Stimulated activated naive CD4-positive, alpha-beta T cell treated with Interleukin-2 at 50 U/mL for 16 hours (primary cell): ENCODE data around the gene NOP14.

Experiments used
- DNase-seq: peaks from one replicate; lab custom pipeline; 2025; lab: John Stamatoyannopoulos, UW

The NOP14 gene

GRCh38 chr4:2914256-2915126 lies 48.7 kb downstream of the NOP14 start:
- no peak for DNase-seq

DNA sequence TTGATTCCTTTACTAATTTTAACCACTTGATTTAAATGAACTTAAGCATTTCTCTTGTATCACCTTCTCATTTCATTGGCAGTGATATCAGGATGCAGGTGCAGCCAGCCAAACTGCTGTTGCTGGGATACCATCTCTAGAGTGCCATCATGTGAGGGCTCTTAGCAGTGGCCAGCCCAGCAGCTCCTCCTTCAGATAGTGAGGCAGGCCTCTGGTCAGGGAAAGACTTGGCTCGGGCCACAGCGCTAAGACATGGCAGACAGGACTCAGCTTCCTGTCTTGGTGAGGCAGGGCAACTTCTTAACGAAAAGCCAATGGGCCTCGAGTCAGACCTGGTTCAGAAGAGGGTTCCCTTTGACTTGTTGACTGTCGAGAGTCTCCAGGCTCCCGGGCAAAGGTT lies 50.0 kb downstream of the NOP14 start:
- no peak for DNase-seq

DNA sequence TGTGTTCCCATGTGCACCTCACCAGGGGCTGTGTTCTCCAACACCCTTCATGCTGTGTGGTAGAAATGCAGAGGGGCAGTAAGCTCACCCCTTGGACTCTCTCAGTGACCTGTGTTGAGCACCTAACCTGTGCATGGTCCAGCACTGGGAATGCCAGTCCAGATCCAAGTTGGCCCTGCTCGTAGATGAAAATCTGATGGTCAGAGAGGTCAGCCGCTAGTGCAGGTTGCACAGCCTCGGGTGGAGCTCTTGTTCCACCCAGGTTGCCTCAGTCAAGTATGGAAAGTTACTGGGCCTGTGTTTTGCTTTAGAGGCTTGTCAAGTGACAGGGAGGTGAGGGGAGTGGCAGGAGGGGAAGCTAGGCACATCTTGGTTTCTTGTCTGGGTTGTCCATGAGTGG lies 51.3 kb downstream of the NOP14 start:
- DNase-seq: no peak

DNA sequence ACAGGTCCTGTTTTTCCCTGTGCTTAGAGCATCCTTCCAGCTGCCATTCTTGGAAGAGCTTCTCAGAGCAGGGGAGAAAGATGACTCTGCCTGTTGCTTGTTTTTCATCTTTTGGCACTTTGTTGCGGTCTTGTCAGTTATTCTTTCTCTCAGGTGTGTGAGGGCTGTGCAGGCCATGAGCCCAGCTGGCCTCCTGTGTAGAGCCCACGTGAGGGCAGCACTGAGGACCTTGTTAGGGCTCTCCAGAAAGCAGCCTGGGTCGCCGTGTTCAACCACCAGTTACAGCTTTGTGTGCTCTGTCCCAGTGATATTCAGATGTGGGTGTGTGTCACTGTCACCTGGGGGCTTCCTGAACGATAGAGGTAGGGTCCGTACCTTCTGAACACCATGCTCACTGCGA lies 52.8 kb downstream of the NOP14 start:
- DNase-seq: no peak

DNA sequence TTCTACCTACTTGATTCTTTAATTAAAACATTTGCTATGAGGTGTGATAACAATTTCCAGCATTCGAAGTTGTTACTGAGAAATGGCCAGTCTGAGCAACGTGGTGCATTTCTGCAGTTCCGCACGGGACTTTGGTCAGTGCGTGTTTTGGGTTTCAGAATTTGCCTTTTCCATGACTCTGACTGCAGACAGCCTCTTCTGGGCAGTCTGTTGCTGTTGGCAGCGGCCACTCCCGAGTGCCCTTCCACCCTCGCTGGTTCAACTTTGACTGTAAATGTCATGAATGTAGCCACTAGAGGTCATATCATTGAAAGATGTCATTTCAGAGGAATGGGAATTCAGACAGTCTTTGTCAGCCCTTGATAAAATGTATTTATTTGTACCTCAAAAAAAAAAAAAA lies 53.6 kb downstream of the NOP14 start:
- DNase-seq: no peak

DNA sequence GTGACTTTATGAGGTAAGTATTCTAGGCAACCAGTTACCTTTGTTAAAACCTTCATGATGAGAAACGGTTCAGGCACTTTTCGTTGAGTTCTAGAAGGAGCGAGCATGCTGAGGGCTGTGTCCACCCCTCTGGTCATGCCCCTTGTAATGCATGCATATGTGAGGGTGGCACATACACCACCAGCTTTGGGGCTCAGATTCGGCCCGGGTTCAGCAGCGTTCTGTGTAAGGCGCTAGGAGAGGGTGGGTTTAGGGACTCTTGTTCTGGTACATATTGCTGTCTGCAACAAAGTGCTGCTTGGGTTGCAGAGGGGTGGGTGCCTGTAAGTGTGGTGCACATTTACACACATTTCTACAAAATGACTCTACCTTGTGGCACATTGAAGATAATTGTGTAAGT lies 54.5 kb downstream of the NOP14 start:
- no peak for DNase-seq

DNA sequence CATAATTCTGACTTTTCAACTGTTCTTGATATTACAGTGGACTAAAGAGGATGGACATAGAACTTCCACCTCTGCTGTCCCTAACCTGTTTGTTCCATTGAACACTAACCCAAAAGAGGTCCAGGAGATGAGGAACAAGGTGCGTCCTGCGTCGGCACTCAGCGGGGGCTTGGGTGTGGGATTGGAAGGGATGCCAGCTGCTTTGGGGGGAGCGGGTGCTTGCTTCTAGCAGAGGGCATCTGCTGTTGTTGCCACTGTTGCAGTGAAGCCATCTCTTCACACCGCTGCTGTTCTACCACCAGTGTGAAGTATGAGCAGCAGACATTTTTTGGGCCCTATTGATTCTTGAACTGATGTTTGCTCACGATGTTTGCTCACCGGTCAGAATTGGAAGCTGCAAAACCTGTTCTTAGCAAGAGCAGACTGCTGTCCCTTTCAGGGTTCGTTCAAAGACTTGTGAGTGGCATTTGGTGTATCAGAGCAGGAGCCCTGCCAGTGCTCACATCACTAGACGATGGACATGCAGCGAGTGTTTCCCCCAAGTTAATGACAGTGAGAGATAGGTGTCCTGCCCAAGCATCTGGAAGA lies 55.4 kb downstream of the NOP14 start:
- no peak for DNase-seq

DNA sequence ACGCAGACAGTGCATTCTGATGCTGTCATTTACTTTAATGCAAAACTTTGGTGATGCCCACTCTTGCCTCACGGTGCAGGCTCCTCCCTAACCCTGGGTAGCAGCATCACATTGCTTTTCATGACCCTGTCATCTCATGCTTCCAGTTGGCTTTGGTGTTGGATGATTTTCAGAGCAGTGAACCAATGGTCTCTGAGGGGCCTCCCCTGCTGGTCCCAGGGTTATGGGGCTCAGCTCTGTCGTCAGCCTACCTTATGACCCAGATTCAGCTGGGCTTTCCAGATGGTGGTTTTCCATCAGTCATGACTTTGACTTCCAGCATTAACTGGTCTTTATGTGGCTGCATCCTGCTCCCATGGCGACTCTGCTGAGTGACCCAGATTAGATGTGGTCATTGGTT lies 56.0 kb downstream of the NOP14 start:
- no peak for DNase-seq

DNA sequence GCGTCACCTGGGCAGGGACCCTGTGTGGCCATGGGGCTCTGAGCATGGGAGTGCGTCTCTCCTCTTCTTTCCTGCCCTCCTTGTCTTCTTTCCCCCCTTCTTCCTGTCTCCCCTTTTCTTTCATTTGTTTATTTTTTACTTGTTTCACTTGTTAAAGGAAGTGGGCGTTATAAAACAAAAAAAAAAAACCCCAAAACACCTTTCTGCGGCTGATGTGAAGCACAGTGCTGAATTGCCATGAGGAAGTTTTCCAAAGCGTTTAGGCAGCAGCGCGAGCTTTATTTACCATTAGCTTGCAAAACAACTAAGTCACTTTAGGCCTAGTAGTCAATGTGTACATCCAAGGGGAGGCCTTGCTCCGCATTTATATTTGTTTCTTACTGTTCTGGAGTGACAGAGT lies 57.0 kb downstream of the NOP14 start:
- no peak for DNase-seq

- DNase-seq: no peak
Measured at GRCh38 chr4:2905544-2905943, 57.7 kb downstream of the NOP14 start.

DNA sequence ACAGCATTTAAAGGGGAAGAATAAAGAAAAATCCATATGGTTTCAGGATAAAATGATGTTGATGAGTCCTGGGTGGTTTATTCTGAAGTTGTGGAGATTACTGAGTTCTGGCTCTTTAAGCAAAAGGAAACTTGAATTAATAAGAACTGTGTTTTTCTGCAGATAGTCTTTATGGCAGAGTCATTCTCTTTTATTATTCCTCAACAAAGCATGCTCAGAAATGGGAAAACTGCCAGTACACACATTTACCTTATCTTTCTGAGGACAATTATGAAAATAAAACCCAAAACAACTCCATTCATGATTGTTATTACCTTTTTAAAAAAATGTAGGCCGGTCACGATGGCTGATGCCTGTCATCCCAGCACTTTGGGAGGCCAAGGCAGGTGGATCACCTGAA lies 61.1 kb downstream of the NOP14 start:
- DNase-seq: no peak

- DNase-seq: no peak
Measured at GRCh38 chr4:2901186-2901585, 62.0 kb downstream of the NOP14 start.

GRCh38 chr4:2900741-2901140 lies 62.5 kb downstream of the NOP14 start:
- no peak for DNase-seq

DNA sequence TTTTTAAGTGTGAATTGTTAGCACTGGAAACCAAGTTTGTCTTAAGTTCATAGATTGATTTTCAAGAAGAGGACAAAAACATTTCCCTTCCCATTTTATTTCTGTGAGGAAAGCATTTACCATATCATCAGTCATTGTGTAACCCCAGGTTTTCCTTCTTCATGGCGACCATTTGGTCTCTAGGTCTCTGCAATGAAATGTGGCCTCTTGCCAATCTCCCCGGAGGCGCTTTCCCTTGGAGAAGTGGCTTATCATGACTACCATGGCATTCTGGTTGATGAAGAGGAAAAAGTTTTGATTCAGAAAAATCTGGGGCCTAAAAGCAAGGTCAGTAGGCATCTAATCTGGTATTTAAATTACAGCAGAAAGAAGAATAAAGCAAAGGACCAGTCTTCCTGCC lies 65.2 kb downstream of the NOP14 start:
- DNase-seq: no peak

GRCh38 chr4:2893772-2894171 lies 69.4 kb downstream of the NOP14 start:
- no peak for DNase-seq

- no peak for DNase-seq
Measured at GRCh38 chr4:2891294-2891693, 71.9 kb downstream of the NOP14 start.

DNA sequence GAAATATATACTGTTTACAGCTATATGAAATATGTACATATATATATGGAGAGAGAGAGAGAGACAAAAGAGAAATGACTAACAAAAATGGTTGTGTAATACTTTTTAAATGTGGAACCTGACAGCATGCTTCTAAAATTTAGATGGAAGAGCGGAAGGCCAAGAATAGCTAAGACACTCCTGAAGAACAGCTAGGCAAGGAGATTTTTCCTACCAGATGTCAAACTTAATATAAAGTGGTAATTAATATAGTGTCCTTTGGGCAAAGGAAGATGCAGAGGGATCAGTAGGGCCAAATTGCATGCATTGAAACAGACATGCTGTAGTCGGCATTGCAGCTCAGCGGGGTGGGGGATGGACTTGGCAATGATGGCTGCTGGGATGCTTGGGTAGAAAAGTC lies 74.3 kb downstream of the NOP14 start:
- no peak for DNase-seq
